NCI-H2081 treated with DMSO at 0.1 percent for 48 hours (cell line): ENCODE results near the gene TRIM44.

Experiments
- DNase-seq: peaks from one replicate; lab custom pipeline; 2025; lab: John Stamatoyannopoulos, UW

TRIM44 gene

DNA sequence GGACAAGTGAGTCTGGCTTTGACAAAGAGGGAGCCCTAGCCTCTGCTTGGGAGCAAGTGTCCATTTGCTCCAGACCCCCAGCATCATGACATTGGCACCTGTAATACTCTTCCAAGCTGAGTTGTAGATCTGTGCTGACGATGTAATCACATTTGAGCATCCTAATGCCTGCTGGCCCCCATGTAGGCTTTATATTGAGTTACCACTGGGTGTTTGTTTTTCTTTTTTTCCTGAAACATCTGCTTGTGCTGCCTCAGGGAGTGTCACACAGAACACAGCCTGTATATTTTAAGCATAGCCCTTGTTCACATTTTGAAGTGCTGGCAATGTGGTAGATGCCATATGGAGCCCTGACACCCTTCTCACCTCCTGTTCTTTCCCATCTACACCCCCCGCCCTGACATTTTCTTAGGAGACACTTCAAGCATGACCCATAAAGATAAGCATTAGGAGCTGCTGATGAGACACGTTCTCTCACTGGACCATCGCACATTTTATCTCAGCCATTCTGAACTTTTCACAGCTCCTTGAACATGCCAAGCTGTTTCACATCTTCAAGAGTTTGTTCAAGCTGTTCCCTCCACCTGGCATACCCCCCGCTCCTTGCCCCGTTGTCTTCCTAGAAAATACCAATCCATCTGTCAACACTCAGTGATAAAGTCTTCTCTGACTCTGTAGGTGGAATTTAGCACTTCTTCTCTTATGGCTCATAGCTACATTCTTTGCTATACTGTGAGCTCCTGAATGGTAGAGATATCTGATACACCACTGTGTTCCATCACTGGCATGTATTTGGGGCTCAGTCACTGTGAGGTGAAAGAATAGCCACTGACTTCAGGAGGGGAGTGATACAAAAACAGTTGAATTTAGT is 128.7 kb downstream of the TRIM44 start:
- DNase-seq: no peak

DNA sequence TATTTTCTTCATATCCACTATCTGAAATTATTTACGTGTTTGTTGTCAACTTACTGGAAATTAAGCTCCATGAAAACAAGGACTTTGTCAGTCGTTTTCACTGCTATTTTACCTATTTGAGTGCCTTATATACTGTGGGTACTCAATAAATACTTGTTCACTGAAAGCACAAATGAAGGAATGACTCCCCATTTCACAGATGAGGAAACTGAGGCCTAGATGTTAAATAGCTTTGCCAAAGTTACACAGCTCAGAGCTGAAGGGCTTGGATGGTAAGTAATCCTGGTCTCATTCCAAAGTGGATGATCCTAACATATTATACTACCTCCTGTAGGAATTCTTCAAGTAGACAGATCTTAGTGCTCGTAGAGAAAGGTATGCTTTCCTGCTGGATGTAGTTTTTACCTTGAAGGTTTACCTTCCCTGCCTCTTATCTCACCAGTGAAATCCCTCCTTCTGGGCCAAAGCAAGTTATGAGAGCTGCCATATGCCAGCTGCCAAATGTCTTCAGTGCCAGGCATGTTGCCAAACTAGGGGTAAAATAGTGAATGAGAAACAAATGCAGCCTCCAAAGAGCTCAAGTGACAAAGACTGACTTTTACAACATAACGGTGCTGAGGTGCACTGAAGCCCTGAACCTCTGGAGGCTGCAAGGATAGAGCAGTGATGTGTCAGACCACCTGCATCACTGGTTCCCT is 129.7 kb downstream of the TRIM44 start:
- DNase-seq: no peak

DNA sequence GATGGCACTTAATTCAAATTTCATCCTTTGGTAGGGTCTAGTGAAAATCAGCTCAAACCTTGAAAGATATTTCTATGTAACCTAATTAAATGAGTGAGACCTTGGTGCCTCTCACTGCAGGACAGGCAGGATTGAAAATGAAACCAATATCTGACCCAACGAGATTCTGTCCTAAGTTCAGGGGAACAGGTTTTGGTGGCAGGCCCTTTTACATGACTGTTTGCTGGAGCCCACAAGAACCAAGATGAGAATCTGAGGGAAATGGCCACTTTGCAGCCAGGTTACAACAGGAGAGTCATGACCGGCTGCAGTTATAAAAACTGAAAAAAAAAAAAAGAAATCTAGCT is 130.2 kb downstream of the TRIM44 start:
- DNase-seq: no peak

DNA sequence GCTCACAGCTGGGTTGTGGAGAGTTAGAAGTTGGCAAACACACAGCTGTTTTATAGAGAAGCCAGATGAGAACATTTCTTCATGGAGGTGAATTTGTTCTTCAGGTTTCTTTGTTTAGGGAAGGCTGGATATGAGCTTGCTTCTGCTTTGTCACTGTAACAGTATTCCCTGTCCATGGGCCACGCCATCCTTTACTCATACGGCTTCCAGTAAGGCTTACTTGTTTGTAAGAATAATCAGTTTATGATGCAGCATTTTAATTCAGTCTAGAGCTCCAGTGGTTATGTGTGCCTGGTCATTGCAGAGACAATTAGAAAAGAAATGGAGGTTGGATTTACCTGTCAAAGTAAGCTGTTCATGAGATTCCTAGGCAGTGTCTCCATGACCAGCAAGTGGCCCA is 131.8 kb downstream of the TRIM44 start:
- no peak for DNase-seq

DNA sequence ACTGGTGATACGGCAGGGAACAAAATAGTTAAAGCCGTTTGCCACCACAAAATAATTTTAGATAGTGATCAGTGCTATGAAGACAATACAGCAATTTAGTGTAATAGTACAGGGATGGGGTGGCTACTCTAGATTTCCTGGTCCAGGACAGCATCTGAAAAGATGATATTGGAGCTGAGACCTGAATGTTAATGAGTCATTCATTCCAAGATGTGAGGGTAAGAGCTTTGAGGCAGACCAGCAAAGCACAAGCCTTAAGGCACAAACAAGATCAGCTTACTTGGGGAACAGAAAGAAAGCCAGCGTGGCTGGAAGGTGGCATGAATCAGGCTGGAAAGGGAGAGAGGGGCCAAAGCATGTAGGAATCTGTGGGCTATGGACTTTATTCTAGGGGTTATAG is 132.3 kb downstream of the TRIM44 start:
- no peak for DNase-seq

DNA sequence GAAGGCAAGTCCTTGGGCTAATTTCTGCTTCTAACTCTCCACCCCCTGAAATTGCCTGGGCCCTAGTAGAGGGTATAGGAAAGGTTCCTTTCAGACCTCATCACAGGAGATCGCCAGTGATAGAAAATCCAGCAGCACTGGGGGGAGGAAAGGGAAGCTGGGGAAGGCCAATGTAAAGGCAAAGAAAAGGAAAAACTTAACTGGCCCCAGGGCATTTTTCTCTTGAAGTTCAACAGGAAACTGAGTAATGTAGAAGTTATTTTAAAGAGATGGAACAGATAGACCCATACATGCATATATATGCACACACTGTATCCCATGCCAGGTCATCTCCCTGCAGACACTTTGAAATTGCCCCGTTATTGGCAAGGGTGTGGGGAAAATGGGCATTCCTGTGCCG is 134.0 kb downstream of the TRIM44 start:
- DNase-seq: no peak

DNA sequence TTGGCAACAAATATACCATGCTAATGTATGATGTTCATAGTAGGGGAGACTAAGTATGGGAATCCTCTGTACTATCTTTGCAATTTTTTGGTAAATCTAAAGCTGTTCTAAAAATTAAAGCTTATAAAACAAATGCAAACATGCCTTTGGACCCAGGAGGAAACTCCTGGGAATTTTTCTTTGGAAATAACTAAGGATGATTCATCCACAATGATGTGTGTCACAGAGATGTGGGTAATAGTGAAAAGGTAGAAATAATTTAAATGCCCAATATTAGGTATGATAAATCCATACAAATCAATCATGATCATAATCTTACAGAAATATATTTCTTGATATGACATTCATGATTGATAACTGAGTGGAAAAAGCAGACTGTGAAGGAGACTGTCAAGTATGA is 135.8 kb downstream of the TRIM44 start:
- DNase-seq: no peak

DNA sequence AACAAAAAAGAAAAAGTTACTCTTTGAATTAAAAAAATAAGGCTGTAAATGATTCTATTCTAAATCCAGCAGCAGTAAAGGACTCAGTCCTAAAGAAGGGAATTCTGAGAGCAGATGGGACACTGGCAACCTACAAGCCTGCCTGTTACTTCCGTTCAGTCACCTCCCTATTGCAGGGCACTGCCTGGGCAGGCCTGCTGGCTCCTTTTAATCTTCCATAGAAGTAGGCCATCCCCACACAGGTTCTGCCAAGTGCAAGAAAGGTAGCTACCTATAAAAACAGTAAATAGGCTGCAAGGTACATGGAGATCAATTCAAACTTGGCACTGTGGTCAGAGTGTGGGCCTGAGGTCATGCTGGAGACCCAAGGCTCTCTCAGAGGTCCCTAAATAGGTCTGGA is 136.4 kb downstream of the TRIM44 start:
- DNase-seq: no peak

DNA sequence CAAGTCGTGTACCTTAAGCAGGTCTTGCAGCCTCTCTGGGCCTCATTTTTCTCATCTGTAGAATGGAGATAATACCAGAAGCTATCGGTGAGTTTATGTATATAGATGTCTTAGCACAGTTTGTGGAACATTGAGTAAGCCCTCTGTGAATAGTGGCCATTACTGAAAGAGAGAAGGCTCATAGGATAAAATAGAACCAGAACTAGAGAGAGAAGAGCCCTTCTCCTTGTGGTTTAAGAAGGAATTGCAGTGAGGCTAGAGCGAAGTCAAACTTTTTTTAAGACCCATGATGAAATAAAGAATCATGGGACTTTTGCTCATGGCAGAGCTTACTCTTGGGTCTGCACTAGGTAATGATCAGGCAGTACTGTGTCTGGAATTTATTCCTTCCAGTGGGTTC is 137.1 kb downstream of the TRIM44 start:
- no peak for DNase-seq

DNA sequence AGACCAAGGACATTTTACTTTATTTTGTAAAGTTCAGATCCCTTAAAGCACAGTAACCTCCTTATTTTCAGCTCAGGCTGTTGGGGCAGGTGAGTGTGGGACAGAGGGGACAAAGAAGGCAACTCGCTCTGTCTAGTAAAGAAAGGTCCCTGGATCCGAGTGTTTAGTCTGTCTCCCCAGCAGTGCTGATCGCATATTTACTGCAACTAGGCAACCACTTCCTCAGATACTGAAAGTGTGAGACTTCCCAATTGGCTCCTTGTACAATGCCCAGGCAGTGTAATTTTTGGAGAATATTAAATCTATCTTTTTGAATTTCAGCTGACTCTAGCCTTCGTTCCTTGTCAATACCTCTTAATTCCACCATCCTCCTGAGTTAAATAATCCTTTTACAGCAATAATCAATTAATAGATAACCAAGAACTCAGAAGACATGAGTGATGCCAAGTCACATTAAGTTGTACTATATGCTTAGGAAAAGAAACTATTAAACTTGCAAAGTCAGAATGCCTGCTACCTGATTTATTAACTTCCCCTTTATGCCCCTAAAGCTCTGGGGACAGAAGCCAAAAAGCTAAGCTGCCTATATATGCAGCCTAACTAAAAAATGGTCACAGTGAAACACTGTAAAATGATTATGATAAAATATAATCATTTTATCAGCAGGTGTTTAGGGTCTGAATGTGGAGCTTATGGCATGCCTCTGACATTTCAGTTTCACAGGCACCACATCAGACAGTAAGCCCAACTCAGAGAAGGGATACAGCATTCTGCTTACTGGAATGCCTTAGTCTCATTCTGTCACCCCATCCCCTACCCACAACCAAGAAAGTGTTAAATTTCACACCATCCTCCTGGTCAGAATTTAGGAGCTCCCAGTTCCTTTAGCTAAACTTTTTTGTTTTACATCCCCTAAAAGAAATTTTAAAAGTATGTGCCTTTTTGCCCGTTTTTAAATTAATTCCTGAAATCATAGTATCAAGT is 138.7 kb downstream of the TRIM44 start:
- DNase-seq: no peak

DNA sequence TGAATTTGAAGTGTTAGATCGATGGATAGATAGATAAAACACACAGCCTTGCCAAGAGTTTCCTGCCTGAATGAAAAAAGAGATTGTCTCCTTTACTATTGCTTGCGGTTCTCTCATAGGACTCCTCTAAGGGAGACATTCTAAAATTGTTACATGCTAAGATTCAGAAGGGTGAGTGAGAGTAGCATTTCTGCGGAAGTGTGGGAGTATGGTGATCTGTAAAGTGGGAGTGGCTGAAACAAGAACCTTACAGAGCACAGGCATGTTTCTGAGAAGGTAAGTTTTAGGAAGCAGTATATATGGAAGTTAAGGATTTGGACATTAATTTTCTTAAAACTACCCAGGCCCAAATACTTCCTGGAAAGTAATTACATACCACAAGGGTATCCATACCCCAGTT is 139.6 kb downstream of the TRIM44 start:
- no peak for DNase-seq

DNA sequence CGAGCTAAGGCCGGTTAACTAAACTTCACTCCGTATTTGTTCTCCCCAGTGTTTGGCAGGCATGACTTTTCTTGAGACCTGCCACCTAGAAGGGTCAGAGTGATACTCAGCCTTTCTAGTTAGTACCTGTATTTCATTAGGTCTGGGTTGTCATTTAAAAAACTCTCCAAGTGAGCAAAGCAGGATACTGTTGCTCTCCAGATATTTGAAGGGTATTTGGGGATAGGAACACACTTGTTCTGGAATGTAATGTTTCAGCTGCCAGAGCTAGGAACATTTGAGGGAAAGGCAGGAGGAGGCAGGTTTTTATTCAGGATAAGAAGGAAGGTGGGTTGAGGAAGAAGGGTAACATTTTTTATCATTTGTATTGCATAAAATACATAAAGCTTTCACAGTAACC is 140.1 kb downstream of the TRIM44 start:
- no peak for DNase-seq

DNA sequence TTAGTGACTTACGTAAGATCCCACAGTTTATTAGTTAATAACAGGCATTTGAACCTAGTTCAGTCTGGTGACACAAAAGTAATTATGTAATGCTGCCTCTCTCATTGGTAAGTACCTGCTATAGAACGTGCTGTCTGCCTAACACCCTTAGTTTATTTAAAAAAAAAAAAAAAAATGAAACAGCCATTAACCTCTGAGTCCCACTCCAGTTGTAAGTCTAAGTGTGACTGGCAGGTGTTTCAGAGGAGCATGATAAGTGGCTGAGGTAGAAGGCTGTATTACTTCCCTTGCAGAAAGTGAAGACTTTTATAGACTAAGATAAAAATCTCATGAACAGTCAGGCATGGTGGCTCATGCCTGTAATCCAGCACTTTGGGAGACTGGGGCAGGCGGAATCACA is 140.5 kb downstream of the TRIM44 start:
- DNase-seq: no peak

DNA sequence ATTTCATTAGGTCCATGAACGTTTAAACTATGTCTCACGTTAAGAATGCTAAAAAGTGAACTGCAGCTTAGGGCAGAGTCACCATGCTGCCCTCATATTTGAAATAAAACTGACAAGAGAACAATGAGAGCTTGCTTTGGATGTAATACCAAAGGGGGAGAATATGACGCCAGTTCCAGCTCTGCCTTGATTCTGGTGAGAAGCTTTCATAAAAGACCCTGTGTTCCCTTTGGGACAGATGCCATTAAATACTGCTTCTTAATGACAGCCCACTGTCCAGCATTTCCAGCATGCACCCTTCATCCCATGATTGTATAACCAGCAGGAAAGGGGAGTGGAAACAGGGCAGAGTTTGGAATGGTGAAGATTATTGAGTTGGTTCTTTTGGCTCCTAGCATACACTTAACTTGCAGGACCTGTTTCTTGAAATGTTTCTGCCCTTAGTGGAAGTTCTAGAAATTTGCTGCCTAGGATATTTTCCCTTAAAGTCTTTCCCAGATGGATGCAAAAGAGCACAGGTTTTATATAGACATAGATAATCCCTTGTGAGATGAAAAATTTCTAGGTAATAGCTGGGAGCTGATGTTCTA is 142.0 kb downstream of the TRIM44 start:
- no peak for DNase-seq

DNA sequence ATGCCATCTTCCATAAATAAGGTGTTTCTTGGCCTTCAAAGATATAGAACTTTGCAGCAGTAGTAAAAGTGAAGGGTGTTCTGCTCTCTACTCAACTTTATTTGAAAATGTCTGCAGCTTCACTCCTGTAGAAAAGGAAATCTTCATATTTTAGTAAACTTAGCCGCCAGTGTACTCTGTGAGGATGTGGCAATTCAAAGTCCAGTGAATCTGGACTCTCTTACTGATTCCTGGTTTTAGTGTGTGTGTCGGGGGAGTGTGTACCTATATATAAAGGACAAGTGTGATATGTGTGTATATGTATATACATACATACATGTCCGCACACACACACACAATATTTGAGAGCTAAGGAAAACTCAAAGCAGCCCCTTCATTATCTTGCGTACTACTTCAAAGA is 147.0 kb downstream of the TRIM44 start:
- DNase-seq: no peak

DNA sequence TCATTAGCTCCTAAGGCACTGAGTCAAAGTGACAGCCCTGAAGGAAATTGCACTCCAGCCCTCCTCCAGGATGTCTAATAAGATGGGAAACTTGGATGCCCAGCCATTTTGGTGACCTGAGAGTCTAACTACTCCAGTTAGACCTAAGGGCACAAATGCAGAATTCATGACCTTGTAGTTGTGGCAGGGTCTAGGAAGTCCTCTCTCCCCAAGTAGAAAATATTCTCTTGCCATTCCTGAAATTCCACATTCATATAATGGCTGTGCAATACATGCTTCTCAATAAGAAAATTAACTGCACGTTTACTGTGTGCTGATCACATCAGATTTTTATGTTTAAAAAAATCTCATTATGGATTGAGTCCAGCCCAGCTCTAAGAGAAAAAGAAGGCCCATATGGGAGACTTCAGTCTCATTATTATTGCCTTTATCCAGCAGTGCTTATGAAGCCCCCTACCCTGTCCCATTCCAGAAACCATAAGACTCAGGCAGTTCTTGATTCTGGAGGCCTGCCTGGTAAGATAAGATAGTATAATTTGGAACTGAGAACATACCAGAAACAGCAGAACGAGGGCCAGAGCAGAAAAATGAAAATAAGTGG is 147.6 kb downstream of the TRIM44 start:
- no peak for DNase-seq

DNA sequence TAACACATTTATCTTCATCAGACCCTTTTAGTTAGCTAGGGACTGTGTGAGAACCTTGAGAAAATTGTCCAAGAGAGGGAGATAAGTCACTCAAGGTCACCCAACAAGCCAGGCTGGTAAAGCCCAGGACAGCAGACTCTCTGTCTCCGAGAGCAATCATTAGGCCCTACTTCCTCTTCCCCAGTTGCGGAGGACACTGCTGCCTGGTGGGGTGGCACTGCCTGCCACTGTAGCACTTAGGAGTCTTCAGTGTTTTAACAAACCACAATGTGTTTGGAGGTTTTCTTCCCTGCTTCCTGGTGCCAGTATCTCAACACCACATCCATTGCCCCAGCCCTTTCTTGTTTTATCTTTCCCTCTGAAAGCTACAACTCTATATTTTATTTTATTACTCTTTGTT is 149.2 kb downstream of the TRIM44 start:
- no peak for DNase-seq

DNA sequence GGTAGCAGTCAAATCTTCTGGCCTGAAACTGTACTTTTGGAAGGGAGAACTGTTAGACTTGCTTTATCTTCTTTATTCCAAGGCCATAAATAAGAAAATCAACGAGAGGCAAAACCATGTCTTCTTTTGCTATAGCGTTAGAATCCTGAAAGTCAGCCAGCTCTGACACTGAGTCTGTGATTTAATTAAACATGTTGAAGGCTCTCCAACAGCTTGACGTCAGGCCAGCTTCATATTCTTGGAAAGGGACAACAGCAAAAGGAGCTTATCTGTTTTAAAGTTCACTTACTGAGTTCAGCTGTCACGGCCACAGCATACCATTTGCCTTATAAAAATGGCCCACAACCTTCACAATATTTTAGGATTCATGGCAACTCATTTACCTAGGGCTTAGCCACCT is 150.3 kb downstream of the TRIM44 start:
- no peak for DNase-seq

DNA sequence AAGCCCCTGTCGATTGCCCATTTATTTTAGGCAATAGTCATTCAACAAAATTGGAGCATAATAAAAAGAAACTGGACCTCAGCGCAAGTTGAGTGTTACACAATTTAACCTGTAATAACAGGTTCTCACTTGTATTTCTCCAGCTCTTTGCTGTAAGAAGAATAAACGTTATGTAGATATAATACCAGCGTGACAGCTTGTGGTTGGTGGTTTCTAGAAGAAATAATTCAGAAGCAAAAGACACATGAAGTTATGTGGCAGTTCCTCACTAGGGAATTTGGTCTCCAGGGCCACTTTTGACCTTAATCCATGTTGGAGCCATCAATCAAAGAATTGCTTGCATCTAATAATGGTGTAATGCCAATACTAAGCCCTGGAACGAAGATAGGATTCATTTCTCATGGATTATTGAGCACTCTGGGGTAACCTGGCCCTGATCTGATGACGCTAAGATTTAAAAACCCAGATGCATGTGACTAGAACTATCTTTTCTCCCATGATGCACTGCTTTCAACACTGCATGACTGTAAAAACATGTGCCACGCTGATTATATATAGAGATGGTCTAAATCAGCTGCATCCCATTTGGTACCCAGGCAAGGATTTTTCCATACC is 151.6 kb downstream of the TRIM44 start:
- DNase-seq: no peak

DNA sequence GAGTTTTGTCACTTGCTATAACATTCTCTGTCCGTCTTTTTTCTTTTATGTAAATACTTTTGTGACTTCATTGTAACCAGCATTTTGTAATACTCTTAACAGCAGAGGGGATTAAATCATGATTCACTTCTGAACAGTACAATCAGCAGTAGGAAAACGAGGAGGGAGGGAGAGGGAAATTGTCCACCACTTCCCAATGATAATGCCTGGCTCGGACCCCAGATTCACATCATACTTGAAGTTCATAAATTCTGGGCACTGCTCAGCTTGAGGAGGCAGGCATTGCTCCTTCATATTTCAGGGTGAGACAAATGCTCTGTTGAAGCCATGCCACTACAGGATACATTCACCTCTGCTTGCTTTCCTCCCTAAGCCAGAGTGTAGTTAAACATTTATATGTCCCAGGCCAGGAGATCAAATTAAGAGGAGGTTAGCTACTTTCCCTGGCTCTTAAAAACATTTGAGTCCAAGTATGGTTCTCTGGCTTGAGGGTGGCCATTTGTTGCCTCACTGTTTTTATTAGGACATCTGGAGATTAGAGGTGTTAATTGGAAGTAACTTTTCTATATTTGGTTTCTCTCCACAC is 152.2 kb downstream of the TRIM44 start:
- DNase-seq: no peak
